Stimulated activated CD8-positive, alpha-beta memory T cell treated with anti-CD3 and anti-CD28 coated beads, Interleukin-12 subunit alpha, Interleukin-12 subunit beta, amount 100 ng/mL, for 1 hour (primary cell): Measurements from ENCODE around the gene BTN1A1.

Source experiments
- DNase-seq: peaks from one replicate; pipeline ENCODE4 v3.0.0-alpha.2; 2020; ENCODE audit warnings: low read depth

The BTN1A1 gene

GRCh38 chr6:26475823-26476729 is 24.0 kb upstream of the BTN1A1 start:
- DNase-seq = no peak

DNA sequence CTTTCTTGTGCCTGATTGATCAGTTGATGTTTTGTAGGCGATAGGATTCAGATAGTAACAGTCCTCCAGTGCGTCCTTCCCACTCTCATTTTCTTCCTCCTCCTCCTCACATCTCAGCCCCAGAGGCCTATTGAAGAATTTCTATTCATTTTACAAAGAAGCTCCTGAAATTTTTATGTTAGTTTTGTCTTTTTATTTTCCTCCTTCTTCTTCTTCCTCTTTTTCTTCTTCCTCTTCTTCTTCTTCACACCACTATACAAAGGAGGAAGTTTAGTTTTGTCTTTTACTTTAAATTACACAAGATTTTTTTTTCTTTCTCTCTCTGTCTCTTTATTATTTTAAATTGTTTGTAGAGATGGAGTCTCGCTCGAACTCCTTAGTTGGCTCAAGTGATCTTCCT is 23.2 kb upstream of the BTN1A1 start:
- no peak for DNase-seq

DNA sequence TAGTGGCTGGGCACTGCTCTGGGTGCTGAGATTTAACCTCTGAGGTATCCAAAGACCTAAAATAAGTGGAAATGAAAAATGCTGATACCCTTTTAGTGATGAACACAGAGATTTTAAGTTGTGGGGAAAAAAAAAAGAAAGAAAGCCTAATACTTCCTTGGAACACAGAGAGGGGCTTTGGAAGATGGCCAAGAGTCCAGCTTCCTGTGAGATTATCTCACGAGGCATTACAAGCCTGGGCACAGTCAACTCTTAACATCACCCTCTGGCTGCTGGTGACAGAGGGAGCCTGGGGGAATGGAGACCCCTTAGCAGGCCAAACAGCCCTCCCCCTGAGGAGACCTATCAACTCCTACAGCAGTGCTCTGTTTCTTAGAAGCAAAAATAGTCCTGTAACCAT is 22.7 kb upstream of the BTN1A1 start:
- DNase-seq = no peak

DNA sequence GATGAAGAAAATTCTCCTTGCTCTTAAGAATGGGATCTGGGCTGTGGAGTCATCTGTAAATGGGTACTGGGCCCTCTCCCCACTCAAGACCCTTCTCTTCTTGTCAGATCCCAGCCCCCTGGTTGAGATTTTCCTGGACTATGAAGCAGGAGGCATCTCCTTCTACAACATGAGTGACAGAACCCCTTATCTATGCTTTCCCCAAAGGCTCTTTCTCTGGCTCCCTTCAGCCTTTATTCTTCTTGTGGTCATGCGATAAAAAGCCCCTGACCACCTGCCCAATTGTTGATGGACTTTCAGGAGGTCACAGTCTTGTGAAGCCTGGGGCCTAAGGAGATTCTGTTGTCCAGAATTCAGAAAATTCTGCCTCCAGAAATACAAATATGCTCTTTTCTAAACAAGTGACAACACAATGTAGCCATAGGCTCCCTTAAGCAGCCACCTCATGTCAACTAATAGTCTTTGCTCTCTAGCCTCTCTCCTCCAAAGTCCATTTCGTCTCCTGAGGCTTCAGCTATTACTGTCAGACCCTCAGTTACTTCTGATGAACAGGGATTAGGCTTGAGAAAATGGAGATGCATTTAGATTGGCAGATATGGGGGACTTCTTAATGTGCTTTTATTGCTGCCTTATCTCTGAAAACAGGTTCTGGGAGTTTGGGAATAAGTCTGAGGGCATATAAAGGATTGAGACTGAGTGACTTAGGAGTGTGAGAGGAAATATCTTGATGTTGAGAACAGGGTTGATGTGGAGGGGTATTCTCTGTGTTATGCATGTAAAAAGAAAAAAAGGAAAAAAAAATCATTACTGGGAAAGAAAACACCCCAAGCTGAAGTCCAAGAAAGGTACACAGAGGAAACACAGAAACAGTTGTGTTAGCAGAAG is 21.8 kb upstream of the BTN1A1 start:
- no peak for DNase-seq

DNA sequence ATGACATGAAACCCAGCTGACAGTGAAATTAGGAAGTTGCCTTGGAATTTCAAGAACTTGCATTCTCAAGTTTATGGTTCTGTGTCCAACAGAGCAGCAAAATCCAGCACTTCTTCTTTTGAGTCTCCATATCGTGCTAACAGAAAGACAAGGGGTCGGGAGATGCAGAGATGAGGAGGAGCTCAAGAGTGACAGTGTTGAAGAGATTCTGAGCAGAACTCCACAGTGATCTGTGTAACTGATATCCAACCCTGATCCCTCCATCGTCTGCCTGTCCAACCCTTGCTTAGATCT is 21.2 kb upstream of the BTN1A1 start:
- no peak for DNase-seq

GRCh38 chr6:26482338-26482737 is 17.8 kb upstream of the BTN1A1 start:
- no peak for DNase-seq

- no peak for DNase-seq
Measured at GRCh38 chr6:26483727-26484126, 16.4 kb upstream of the BTN1A1 start.

GRCh38 chr6:26484161-26484560 is 15.9 kb upstream of the BTN1A1 start:
- DNase-seq = no peak

DNA sequence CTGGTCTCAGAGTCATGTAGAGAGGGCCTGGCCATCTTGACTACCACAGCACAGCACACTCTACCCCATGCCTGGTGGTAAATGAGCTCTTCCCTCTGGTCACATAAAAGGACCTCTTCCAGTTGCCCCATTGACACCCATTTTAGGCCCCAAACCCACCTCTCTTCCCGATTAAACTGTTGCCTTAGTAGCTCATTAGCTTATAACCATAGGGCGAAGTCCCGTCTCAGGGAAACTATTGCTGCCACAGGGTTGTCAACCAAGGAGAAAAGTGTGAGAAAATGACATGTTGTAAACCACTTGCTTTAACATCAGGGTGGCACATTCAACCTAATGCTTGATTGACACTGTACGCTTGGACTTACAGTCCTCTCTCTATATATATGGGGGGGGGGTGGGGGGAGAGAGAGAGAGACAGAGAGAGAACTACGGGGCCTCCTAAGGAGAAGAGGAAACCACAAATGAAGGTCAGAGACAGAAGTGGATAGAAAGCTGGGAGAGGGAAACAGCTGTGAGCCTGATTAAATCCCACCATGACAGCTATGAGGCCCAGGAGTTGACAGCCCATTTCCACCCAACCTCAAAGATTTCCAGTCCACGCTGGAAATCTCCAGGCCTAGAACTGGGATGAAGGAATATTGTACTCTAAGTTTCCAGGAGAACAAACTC is 14.9 kb upstream of the BTN1A1 start:
- DNase-seq = no peak

DNA sequence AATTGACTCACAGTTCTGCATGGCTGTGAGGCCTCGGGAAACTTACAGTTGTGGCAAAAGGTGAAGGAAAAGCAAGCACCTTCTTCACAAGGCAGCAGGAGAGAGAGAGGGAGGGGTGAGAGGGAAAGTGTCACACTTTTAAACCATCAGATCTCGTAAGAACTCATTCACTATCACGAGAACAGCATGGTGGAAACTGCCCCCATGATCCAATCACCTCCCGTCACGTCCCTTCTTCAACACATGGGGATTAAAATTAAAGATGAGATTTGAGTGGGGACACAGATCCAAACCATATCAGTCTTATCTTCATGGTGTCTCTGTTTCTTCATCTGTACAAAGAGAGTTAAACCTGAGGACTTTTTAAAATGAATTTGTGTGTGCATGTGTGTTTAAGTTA is 13.7 kb upstream of the BTN1A1 start:
- DNase-seq = no peak

GRCh38 chr6:26487466-26487865 is 12.6 kb upstream of the BTN1A1 start:
- DNase-seq = no peak

DNA sequence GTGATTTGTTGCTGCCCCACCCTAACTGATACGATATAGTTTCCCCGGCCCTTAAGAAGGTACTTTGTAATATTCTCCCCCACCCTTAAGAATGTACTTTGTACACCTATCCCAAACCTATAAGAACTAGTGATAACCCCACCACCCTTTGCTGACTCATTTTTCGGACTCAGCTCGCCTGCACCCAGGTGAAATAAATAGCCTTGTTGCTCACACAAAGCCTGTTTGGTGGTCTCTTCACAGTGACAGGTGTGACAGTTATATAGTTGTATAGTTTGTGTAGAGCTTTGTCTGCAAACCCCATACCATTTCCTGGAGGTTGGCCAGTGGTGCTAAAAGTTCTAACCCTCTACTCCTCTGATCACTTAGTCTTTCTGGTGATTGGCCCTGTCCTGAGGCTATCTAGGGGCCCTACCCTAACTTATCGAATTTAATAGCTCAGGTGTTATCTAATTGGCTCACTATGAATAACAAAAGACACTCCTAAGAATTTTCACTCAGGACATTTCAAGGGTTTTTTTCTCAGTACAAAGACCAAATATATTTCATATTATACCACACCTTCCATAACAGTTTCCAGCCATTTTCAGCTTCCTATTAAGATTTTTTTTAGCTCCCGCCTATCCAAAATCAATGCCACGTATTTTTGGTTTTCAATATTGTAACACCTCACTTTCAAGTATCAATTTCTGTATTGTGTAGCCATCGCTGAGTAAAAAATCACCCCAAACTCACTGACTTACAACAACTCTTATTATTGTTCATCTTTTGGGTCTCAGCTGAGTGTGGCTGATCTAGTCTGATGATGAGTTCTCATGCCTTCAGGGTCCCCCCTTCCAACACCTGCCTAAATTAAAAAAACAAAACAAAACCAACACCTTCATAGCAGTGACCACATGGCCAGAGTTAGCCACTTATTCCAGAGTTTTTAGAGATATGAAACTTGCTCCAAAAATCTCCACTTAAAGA is 9.8 kb upstream of the BTN1A1 start:
- no peak for DNase-seq

DNA sequence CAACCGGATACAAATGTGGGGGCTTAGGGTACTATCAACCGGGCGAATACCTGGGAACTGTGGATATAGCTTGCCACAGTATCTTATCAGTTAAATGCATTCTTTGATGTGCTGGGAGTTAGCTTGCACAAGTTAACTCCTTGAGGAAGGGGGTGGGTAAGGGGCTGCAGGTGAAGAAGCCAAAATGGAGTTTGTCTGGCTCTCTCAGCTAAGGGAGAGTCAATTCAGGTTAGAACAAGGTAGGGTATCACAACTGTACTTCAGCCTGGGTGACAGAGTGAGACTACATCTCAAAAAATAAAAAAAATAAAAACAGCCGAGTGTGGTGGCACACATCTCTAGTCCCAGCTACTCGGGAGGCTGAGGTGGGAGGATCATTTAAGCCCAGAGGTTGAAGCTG is 8.5 kb upstream of the BTN1A1 start:
- no peak for DNase-seq

GRCh38 chr6:26493258-26493657 is 6.8 kb upstream of the BTN1A1 start:
- no peak for DNase-seq

GRCh38 chr6:26494117-26494516 is 6.0 kb upstream of the BTN1A1 start:
- DNase-seq = no peak

DNA sequence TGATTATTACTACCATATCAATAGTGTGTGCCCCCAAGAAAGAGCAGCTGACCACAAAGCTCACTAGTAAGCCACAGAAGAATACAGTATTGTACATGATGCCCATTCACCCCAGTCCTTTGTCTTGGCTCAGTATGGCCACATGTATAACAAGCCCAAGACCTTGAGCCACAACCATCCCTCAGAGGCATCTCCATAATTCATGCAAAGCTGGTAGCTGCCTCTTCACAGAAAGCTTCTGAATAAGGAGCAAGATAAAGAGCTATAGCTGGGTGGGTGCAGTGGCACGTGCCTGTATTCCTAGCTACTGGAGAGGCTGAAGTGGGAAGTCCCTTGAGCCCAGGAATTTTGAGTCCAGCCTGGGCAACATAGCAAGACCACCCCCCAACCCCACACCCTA is 4.8 kb upstream of the BTN1A1 start:
- DNase-seq = no peak

- no peak for DNase-seq
Measured at GRCh38 chr6:26497610-26498009, 2.5 kb upstream of the BTN1A1 start.

- peak; percentile 7 for DNase-seq
Measured at GRCh38 chr6:26501482-26501986, 1.4 kb downstream of the BTN1A1 start.

- no peak for DNase-seq
Measured at GRCh38 chr6:26502165-26502564, 2.1 kb downstream of the BTN1A1 start.

- no peak for DNase-seq
Measured at GRCh38 chr6:26502626-26503025, 2.5 kb downstream of the BTN1A1 start.

DNA sequence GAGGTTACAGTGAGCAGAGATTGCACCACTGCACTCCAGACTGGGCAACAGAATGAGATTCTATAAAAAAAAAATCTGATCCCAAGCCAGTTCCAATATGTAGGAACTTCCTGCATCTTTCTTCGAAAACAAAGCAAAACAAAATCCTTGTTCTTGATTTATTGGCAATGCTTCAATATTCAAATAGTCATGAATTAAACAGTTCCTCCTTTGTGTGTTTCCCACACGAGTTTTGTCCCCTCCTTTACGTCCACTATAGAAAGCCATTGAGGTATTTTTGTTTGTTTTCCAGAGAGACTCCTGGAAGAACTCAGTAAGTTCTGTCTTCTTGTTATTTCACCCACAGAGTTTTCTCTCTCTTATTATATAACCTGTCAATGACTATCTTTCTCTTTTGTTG is 7.6 kb downstream of the BTN1A1 start:
- no peak for DNase-seq
